ENCODE measurements around the gene RAPGEF4. TPM values are rescaled to one million over a fixed set of nuclear protein-coding genes. Genes with fewer than 3 reads are reported as not detected.

Gene RAPGEF4
- total RNA-seq, 1 donor = 0.36 TPM

- Histone ChIP-seq H3K4me2 (ENCODE audit: insufficient read depth, low read length) (no peak overlapping the region), H3K27ac (ENCODE audit: low read depth, low read length) (no peak overlapping the region), H3K27me3 (ENCODE audit: insufficient read depth, low read length) (peaks cover 10% of the 10 kb centered on the region), H3K4me3 (ENCODE audit: insufficient read depth, low read length) (no peak overlapping the region), H4K20me1 (ENCODE audit: insufficient read depth, low read length) (no peaks in the 10 kb centered on the region), H2AFZ (ENCODE audit: low read length) (no peak overlapping the region), H3K79me2 (ENCODE audit: insufficient read depth, low read length) (no peaks in the 10 kb centered on the region), H3K36me3 (ENCODE audit: insufficient read depth, low read length) (no peaks in the 10 kb centered on the region), H3K4me1 (ENCODE audit: insufficient read depth, low read length) (no peaks in the 10 kb centered on the region), H3K9me3 (ENCODE audit: low read depth, low read length) (no peaks in the 10 kb centered on the region)
- TF ChIP-seq CTCF (IDR thresholded peaks at IDR 0.05; ENCODE audit: extremely low read depth, low read depth, low read length) = no peak
- no peak for DNase-seq (ENCODE audit: insufficient read length, low spot score, missing footprints)
These were observed 173.8 kb downstream of the RAPGEF4 start for GRCh38 chr2:172909454-172909853.

GRCh38 chr2:172912266-172912665, 176.6 kb downstream of the RAPGEF4 start:
- Histone ChIP-seq H3K9me3 (ENCODE audit: low read depth, low read length) (no peaks in the 10 kb centered on the region), H3K4me2 (ENCODE audit: insufficient read depth, low read length) (no peak overlapping the region), H3K79me2 (ENCODE audit: insufficient read depth, low read length) (no peaks in the 10 kb centered on the region), H3K4me1 (ENCODE audit: insufficient read depth, low read length) (no peaks in the 10 kb centered on the region), H3K27me3 (ENCODE audit: insufficient read depth, low read length) (peaks cover 9% of the 10 kb centered on the region), H3K4me3 (ENCODE audit: insufficient read depth, low read length) (no peak overlapping the region), H2AFZ (ENCODE audit: low read length) (no peak overlapping the region), H3K36me3 (ENCODE audit: insufficient read depth, low read length) (no peaks in the 10 kb centered on the region), H4K20me1 (ENCODE audit: insufficient read depth, low read length) (no peaks in the 10 kb centered on the region), H3K27ac (ENCODE audit: low read depth, low read length) (no peak overlapping the region)
- DNase-seq (ENCODE audit: insufficient read length, low spot score, missing footprints) = no peak
- TF ChIP-seq CTCF (IDR thresholded peaks at IDR 0.05; ENCODE audit: extremely low read depth, low read depth, low read length) = no peak

- Histone ChIP-seq H3K4me2 (ENCODE audit: insufficient read depth, low read length) (no peak overlapping the region), H2AFZ (ENCODE audit: low read length) (no peak overlapping the region), H3K79me2 (ENCODE audit: insufficient read depth, low read length) (no peaks in the 10 kb centered on the region), H3K4me3 (ENCODE audit: insufficient read depth, low read length) (no peak overlapping the region), H3K9me3 (ENCODE audit: low read depth, low read length) (no peaks in the 10 kb centered on the region), H4K20me1 (ENCODE audit: insufficient read depth, low read length) (no peaks in the 10 kb centered on the region), H3K27ac (ENCODE audit: low read depth, low read length) (no peak overlapping the region), H3K4me1 (ENCODE audit: insufficient read depth, low read length) (no peaks in the 10 kb centered on the region), H3K27me3 (ENCODE audit: insufficient read depth, low read length) (peaks cover 13% of the 10 kb centered on the region), H3K36me3 (ENCODE audit: insufficient read depth, low read length) (no peaks in the 10 kb centered on the region)
- no peak for DNase-seq (ENCODE audit: insufficient read length, low spot score, missing footprints)
- TF ChIP-seq CTCF (IDR thresholded peaks at IDR 0.05; ENCODE audit: extremely low read depth, low read depth, low read length) = no peak
These were observed 178.8 kb downstream of the RAPGEF4 start for GRCh38 chr2:172914341-172915008.

GRCh38 chr2:172917716-172918115, 182.1 kb downstream of the RAPGEF4 start:
- TF ChIP-seq CTCF (IDR thresholded peaks at IDR 0.05; ENCODE audit: extremely low read depth, low read depth, low read length) = no peak

More at GRCh38 chr2:172917716-172918115, 182.1 kb downstream of the RAPGEF4 start:
- Histone ChIP-seq H3K4me3 (ENCODE audit: insufficient read depth, low read length) (no peak overlapping the region), H4K20me1 (ENCODE audit: insufficient read depth, low read length) (no peaks in the 10 kb centered on the region), H3K27me3 (ENCODE audit: insufficient read depth, low read length) (peaks cover 17% of the 10 kb centered on the region), H2AFZ (ENCODE audit: low read length) (no peak overlapping the region), H3K9me3 (ENCODE audit: low read depth, low read length) (no peaks in the 10 kb centered on the region), H3K4me2 (ENCODE audit: insufficient read depth, low read length) (no peak overlapping the region), H3K27ac (ENCODE audit: low read depth, low read length) (no peak overlapping the region), H3K36me3 (ENCODE audit: insufficient read depth, low read length) (no peaks in the 10 kb centered on the region), H3K79me2 (ENCODE audit: insufficient read depth, low read length) (no peaks in the 10 kb centered on the region), H3K4me1 (ENCODE audit: insufficient read depth, low read length) (no peaks in the 10 kb centered on the region)
- DNase-seq (ENCODE audit: insufficient read length, low spot score, missing footprints) = no peak
